GM12878 (cell line): Measurements from ENCODE around the gene IL17A. TPM values are rescaled to one million over a fixed set of nuclear protein-coding genes. Genes with fewer than 3 reads are reported as not detected.
A peak's percentile ranks its signal among the peaks of the same experiment; 100 is the strongest.

Experiments used
- CUX1 ChIP-seq: IDR thresholded peaks from 2 replicates; pipeline ENCODE4 v1.6.1; 2012; ENCODE audit warnings: improper control_type of control experiment, low read depth, low read length; ENCODE audit not compliant: insufficient replicate concordance
- E2F8 ChIP-seq: fragments of 450-650 bp; IDR thresholded peaks from 2 replicates; pipeline ENCODE4 v1.6.1; 2018; ENCODE audit warnings: mild to moderate bottlenecking, low read depth, moderate library complexity; ENCODE audit not compliant: partially characterized antibody
- EED ChIP-seq: sonication (generic); IDR thresholded peaks from 2 replicates; pipeline ENCODE4 v1.6.1; 2016; ENCODE audit warnings: antibody characterized with exemption, low read depth
- FOXM1 ChIP-seq: IDR thresholded peaks from 2 replicates; pipeline ENCODE4 v1.6.1; 2012; ENCODE audit warnings: low read depth, mild to moderate bottlenecking, inconsistent platforms, low read length, moderate library complexity
- IKZF2 ChIP-seq, 2 experiments: fragments of 450-650 bp; IDR thresholded peaks; 2 replicates each; pipeline ENCODE4 v1.6.1; 2017; ENCODE audit warnings: mild to moderate bottlenecking in 2 of 2, moderate library complexity in 2 of 2
- IRF4 ChIP-seq: IDR thresholded peaks from 2 replicates; pipeline ENCODE4 v1.6.1; 2011; ENCODE audit warnings: low read depth, low read length
- JUNB ChIP-seq: IDR thresholded peaks from 2 replicates; pipeline ENCODE4 v1.6.1; 2016; ENCODE audit warnings: antibody characterized with exemption, mild to moderate bottlenecking
- RUNX3 ChIP-seq: IDR thresholded peaks from 2 replicates; pipeline ENCODE4 v1.6.1; 2012; ENCODE audit warnings: low read length, inconsistent platforms
- YY1 ChIP-seq: IDR thresholded peaks from 2 replicates; pipeline ENCODE4 v1.6.1; 2011; ENCODE audit warnings: low read depth, mild to moderate bottlenecking, low read length
- ZBTB33 ChIP-seq: fragments of 450-650 bp; IDR thresholded peaks from 2 replicates; pipeline ENCODE4 v1.6.1; 2017; ENCODE audit warnings: mild to moderate bottlenecking
- microRNA counts: library from miRNA; unstranded; fragments of <30 nt; microRNA quantifications from one replicate; lab custom pipeline; 2016
- microRNA-seq: library from miRNA; unstranded; fragments of <30 nt; microRNA quantifications from one replicate; pipeline ENCODE4, GENCODE V29; 2018
- polyA plus RNA-seq, 11 experiments: library from polyadenylated mRNA; depleted of rRNA in 4 of 11; unstranded in 6 of 11; stranded (reverse) in 5 of 11; fragments of >200 nt; fragmentation: Nextera tagmentation in 4 of 11; fragmentation: Illumina TruSeq in 1 of 11; extraction: Ambion mirVana in 4 of 11; extraction: Trizol in 1 of 11; gene quantifications; 1 replicate in 1 of 11; 2 replicates in 10 of 11; pipeline versions ENCODE4 v1.2.1 to v1.2.3, GENCODE V29; 2011 to 2016; ENCODE audit warnings: inconsistent platforms in 2 of 11, missing spikeins in 2 of 11, low read depth in 1 of 11
- small RNA-seq: library from RNA; depleted of rRNA; stranded (forward); fragments of <200 nt; gene quantifications from one replicate; pipeline ENCODE3, GENCODE V24; 2014
- total RNA-seq, 4 experiments: library from RNA; depleted of rRNA in 3 of 4; stranded (reverse); fragments of >200 nt in 3 of 4; fragmentation: Illumina TruSeq in 1 of 4; extraction: Trizol in 1 of 4; gene quantifications; 2 replicates each; pipeline versions ENCODE4 v1.2.1 to v1.2.3, GENCODE V29; 2013 to 2021

The IL17A gene
- total and polyA plus RNA-seq, 10 of the 15 experiments (the other 5 are each of a cell fraction or from before 2014, with no cell fraction given) = not detected

GRCh38 chr6:52233975-52234823 lies 48.0 kb downstream of the IL17A start (continued):
- TF ChIP-seq CUX1 (no peak), JUNB (peak; percentile 26; the same call in 1 of the 2 replicates), EED (0 out of 2 replicates have a peak, but pooled peaks have one; percentile 27), IKZF2 (IDR thresholded peaks at IDR 0.05) (0 out of 4 replicates have a peak, but pooled peaks of 1 of the 2 experiments have one; percentile 20), ZBTB33 (no peak), YY1 (peak; percentile 62; the same call in 1 of the 2 replicates), FOXM1 (peak; percentile 57; the same call in 1 of the 2 replicates), IRF4 (peak; percentile 77; the same call in 1 of the 2 replicates), RUNX3 (0 out of 2 replicates have a peak, but pooled peaks have one; percentile 17), E2F8 (no peak)

MicroRNA genes within 50 kb of the gene (microRNA counts, 767-probe panel; counts per million panel counts)
- microRNA hsa-miR-133b (lab: Ali Mortazavi, UCI) = 1,761 counts per million, percentile 68 among the panel's probes with 10 or more counts
- microRNA hsa-miR-206 (lab: Ali Mortazavi, UCI) = 1,585 counts per million, percentile 60 among the panel's probes with 10 or more counts

Small RNA genes within 50 kb of the gene (microRNA-seq; reads per million reads assigned to microRNA genes)
- gene MIR133B (not detected), gene MIR206 (1.1 reads per million)

Small RNA genes within 50 kb of the gene (small RNA-seq; reads per million reads assigned to genes)
- not detected for gene MIR133B
- not detected for gene MIR206

Other genes with a start within 250 kb of the IL17A start
- gene PKHD1, start 98.8 kb upstream of the IL17A start, total RNA-seq (2014; rRNA removed) = under 0.01 TPM in 2 replicates
- under 0.01 and 0.05 TPM in 2 replicates for gene PKHD1, start 98.8 kb upstream of the IL17A start, total RNA-seq (2014; rRNA removed; fragmentation: Illumina TruSeq; extraction: Trizol)
- 0.03 and 0.05 TPM in 2 replicates for gene PKHD1, start 98.8 kb upstream of the IL17A start, total RNA-seq (2021)
- gene PKHD1, start 98.8 kb upstream of the IL17A start, polyA plus RNA-seq (2011; rRNA removed) = 0.90 and 1.0 TPM in 2 replicates
- gene PKHD1, start 98.8 kb upstream of the IL17A start, polyA plus RNA-seq (2014; fragmentation: Illumina TruSeq; extraction: Trizol) = 0.03 TPM in 2 replicates
- gene PKHD1, start 98.8 kb upstream of the IL17A start, polyA plus RNA-seq (2014; fragmentation: Nextera tagmentation; extraction: Ambion mirVana) = under 1 TPM; 0.02 TPM
- 0.01 TPM in 2 replicates for gene PKHD1, start 98.8 kb upstream of the IL17A start, polyA plus RNA-seq (2014; rRNA removed)
- under 1 TPM in 1 of 2 experiments, not detected in 1; 0.03 TPM for gene PKHD1, start 98.8 kb upstream of the IL17A start, polyA plus RNA-seq (2016; fragmentation: Nextera tagmentation; extraction: Ambion mirVana)
- not detected in 2 replicates for gene IL17F, start 58.1 kb downstream of the IL17A start, total RNA-seq (2014; rRNA removed)
- not detected in 2 replicates for gene IL17F, start 58.1 kb downstream of the IL17A start, total RNA-seq (2014; rRNA removed; fragmentation: Illumina TruSeq; extraction: Trizol)
- not detected in 2 replicates for gene IL17F, start 58.1 kb downstream of the IL17A start, total RNA-seq (2021)
- not detected in 2 replicates for gene IL17F, start 58.1 kb downstream of the IL17A start, polyA plus RNA-seq (2011; rRNA removed)
- not detected in 2 replicates for gene IL17F, start 58.1 kb downstream of the IL17A start, polyA plus RNA-seq (2014; fragmentation: Illumina TruSeq; extraction: Trizol)
- not detected for gene IL17F, start 58.1 kb downstream of the IL17A start, polyA plus RNA-seq (2014; fragmentation: Nextera tagmentation; extraction: Ambion mirVana)
- not detected in 2 replicates for gene IL17F, start 58.1 kb downstream of the IL17A start, polyA plus RNA-seq (2014; rRNA removed)
- gene IL17F, start 58.1 kb downstream of the IL17A start, polyA plus RNA-seq (2016; fragmentation: Nextera tagmentation; extraction: Ambion mirVana) = under 1 TPM in 1 of 2 experiments, not detected in 1; 0.20 TPM
- 209 and 224 TPM in 2 replicates for gene MCM3, start 98.4 kb downstream of the IL17A start, total RNA-seq (2014; rRNA removed)
- gene MCM3, start 98.4 kb downstream of the IL17A start, total RNA-seq (2014; rRNA removed; fragmentation: Illumina TruSeq; extraction: Trizol) = 214 and 231 TPM in 2 replicates
- gene MCM3, start 98.4 kb downstream of the IL17A start, total RNA-seq (2021) = 185 and 191 TPM in 2 replicates
- 208 and 265 TPM in 2 replicates for gene MCM3, start 98.4 kb downstream of the IL17A start, polyA plus RNA-seq (2011; rRNA removed)
- 232 TPM in 2 replicates for gene MCM3, start 98.4 kb downstream of the IL17A start, polyA plus RNA-seq (2014; fragmentation: Illumina TruSeq; extraction: Trizol)
- 10 to 100 TPM; 74.1 to 96.3 TPM for gene MCM3, start 98.4 kb downstream of the IL17A start, polyA plus RNA-seq (2014; fragmentation: Nextera tagmentation; extraction: Ambion mirVana)
- gene MCM3, start 98.4 kb downstream of the IL17A start, polyA plus RNA-seq (2014; rRNA removed) = 195 and 202 TPM in 2 replicates
- gene MCM3, start 98.4 kb downstream of the IL17A start, polyA plus RNA-seq (2016; fragmentation: Nextera tagmentation; extraction: Ambion mirVana) = 100 to 1,000 TPM; 220 to 227 TPM
- 13.5 and 16.2 TPM in 2 replicates for gene PAQR8, start 175.8 kb downstream of the IL17A start, total RNA-seq (2014; rRNA removed)
- gene PAQR8, start 175.8 kb downstream of the IL17A start, total RNA-seq (2014; rRNA removed; fragmentation: Illumina TruSeq; extraction: Trizol) = 11.8 and 12.9 TPM in 2 replicates
- gene PAQR8, start 175.8 kb downstream of the IL17A start, total RNA-seq (2021) = 20.0 and 22.8 TPM in 2 replicates
- gene PAQR8, start 175.8 kb downstream of the IL17A start, polyA plus RNA-seq (2011; rRNA removed) = 21.7 and 22.4 TPM in 2 replicates
- 14.5 and 16.2 TPM in 2 replicates for gene PAQR8, start 175.8 kb downstream of the IL17A start, polyA plus RNA-seq (2014; fragmentation: Illumina TruSeq; extraction: Trizol)
- gene PAQR8, start 175.8 kb downstream of the IL17A start, polyA plus RNA-seq (2014; fragmentation: Nextera tagmentation; extraction: Ambion mirVana) = 1 to 10 TPM; 3.9 to 4.7 TPM
- 11.6 and 14.6 TPM in 2 replicates for gene PAQR8, start 175.8 kb downstream of the IL17A start, polyA plus RNA-seq (2014; rRNA removed)
- 10 to 100 TPM; 19.6 to 20.2 TPM for gene PAQR8, start 175.8 kb downstream of the IL17A start, polyA plus RNA-seq (2016; fragmentation: Nextera tagmentation; extraction: Ambion mirVana)
- gene EFHC1, start 234.0 kb downstream of the IL17A start, total RNA-seq (2014; rRNA removed) = 5.9 and 6.7 TPM in 2 replicates
- gene EFHC1, start 234.0 kb downstream of the IL17A start, total RNA-seq (2014; rRNA removed; fragmentation: Illumina TruSeq; extraction: Trizol) = 7.7 TPM in 2 replicates
- gene EFHC1, start 234.0 kb downstream of the IL17A start, total RNA-seq (2021) = 5.2 and 5.5 TPM in 2 replicates
- gene EFHC1, start 234.0 kb downstream of the IL17A start, polyA plus RNA-seq (2011; rRNA removed) = 14.5 and 16.8 TPM in 2 replicates
- 8.5 and 8.6 TPM in 2 replicates for gene EFHC1, start 234.0 kb downstream of the IL17A start, polyA plus RNA-seq (2014; fragmentation: Illumina TruSeq; extraction: Trizol)
- 1 to 10 TPM; 9.0 to 9.1 TPM for gene EFHC1, start 234.0 kb downstream of the IL17A start, polyA plus RNA-seq (2014; fragmentation: Nextera tagmentation; extraction: Ambion mirVana)
- gene EFHC1, start 234.0 kb downstream of the IL17A start, polyA plus RNA-seq (2014; rRNA removed) = 7.1 and 8.7 TPM in 2 replicates
- 10 to 100 TPM; 11.8 to 13.5 TPM for gene EFHC1, start 234.0 kb downstream of the IL17A start, polyA plus RNA-seq (2016; fragmentation: Nextera tagmentation; extraction: Ambion mirVana)